Right lobe of liver (tissue), 4 donors: ENCODE results near the gene HS6ST2.

Experiments
- CTCF ChIP-seq, 4 donors: fragments of 200-600 bp in 3 of 4; fragments of 450-650 bp in 1 of 4; IDR thresholded peaks; one replicate each; pipeline versions ENCODE4 v1.5.1 to v1.8.0; 2016 to 2022; ENCODE audit warnings: antibody characterized with exemption in 4 of 4, mild to moderate bottlenecking in 2 of 4
- POLR2A ChIP-seq: fragments of 450-650 bp; IDR thresholded peaks from one replicate; pipeline ENCODE4 v1.6.1; 2017; ENCODE audit warnings: antibody characterized with exemption, mild to moderate bottlenecking
- donor health status: DM: no; HTN: no; CAD: no.
- donor health status: DM: no; HTN: no; CAD: no.
- donor health status: DM: no; HTN: yes; CAD: no.

GRCh38 chrX:132758759-132759158, 199.7 kb downstream of the HS6ST2 start:
- no peak for TF ChIP-seq CTCF (IDR thresholded peaks at IDR 0.05)
- TF ChIP-seq POLR2A, result no peak
